HepG2 (cell line): Measurements from ENCODE around the gene TMEM134. TPM values are rescaled to one million over a fixed set of nuclear protein-coding genes. Genes with fewer than 3 reads are reported as not detected.

Experiments used
- AGO2 ChIP-seq: fragments of 200-400 bp; formaldehyde crosslinking; optimal IDR thresholded peaks from 2 replicates; pipeline ENCODE3; 2017; ENCODE audit warnings: mild to moderate bottlenecking, low read depth, low read length, moderate library complexity
- FOXP1 ChIP-seq, 2 experiments: fragments of 450-650 bp in 1 of 2; IDR thresholded peaks; 2 replicates each; pipeline ENCODE4 v1.6.1; 2017 to 2018; ENCODE audit warnings: antibody characterized with exemption in 1 of 2
- HES4 ChIP-seq: sonication (generic); formaldehyde crosslinking; IDR thresholded peaks from 2 replicates; pipeline ENCODE4 v1.9.0; 2021; ENCODE audit warnings: mild to moderate bottlenecking, missing genetic modification reagents, borderline replicate concordance
- KLF12 ChIP-seq: sonication (generic); formaldehyde crosslinking; IDR thresholded peaks from 2 replicates; pipeline ENCODE4 v1.4.0; 2020; ENCODE audit warnings: missing genetic modification reagents, borderline replicate concordance
- KMT2B ChIP-seq: IDR thresholded peaks from 2 replicates; pipeline ENCODE4 v1.6.1; 2016; ENCODE audit warnings: missing genetic modification reagents, missing compliant biosample characterization
- NFIB ChIP-seq: sonication (generic); formaldehyde crosslinking; IDR thresholded peaks from 2 replicates; pipeline ENCODE4 v1.9.0; 2021; ENCODE audit warnings: missing genetic modification reagents, mild to moderate bottlenecking, borderline replicate concordance
- RFXAP ChIP-seq: sonication (generic); formaldehyde crosslinking; IDR thresholded peaks from 2 replicates; pipeline ENCODE4 v1.4.0; 2020; ENCODE audit warnings: missing genetic modification reagents, borderline replicate concordance
- RXRA ChIP-seq: sonication (generic); formaldehyde crosslinking; IDR thresholded peaks from 2 replicates; pipeline ENCODE4 v1.5.1; 2020; ENCODE audit warnings: missing genetic modification reagents
- RXRB ChIP-seq: IDR thresholded peaks from 2 replicates; pipeline ENCODE4 v1.6.1; 2016; ENCODE audit warnings: borderline replicate concordance, missing genetic modification reagents, missing compliant biosample characterization
- SATB2 ChIP-seq: sonication (generic); formaldehyde crosslinking; IDR thresholded peaks from 2 replicates; pipeline ENCODE4 v1.5.0; 2020; ENCODE audit warnings: missing genetic modification reagents
- SOX13 ChIP-seq, 3 experiments: fragments of 450-650 bp in 1 of 3; sonication (generic) in 1 of 3; formaldehyde crosslinking in 1 of 3; IDR thresholded peaks in 2 of 3; conservative IDR thresholded peaks in 1 of 3; 2 replicates each; pipeline versions ENCODE4 v1.5.0 to v1.6.1; 2016 to 2020; ENCODE audit warnings: antibody characterized with exemption in 1 of 3, mild to moderate bottlenecking in 1 of 3, missing compliant biosample characterization in 1 of 3, missing genetic modification reagents in 1 of 3, moderate library complexity in 1 of 3
- SPEN ChIP-seq: sonication (generic); formaldehyde crosslinking; IDR thresholded peaks from 2 replicates; pipeline ENCODE4 v1.5.1; 2020; ENCODE audit warnings: low read depth, mild to moderate bottlenecking, missing genetic modification reagents
- USF2 ChIP-seq, 2 experiments: sonication (generic) in 1 of 2; formaldehyde crosslinking in 1 of 2; IDR thresholded peaks; 2 replicates each; pipeline versions ENCODE4 v1.5.1 to v1.6.1; 2011 to 2020; ENCODE audit warnings: borderline replicate concordance in 1 of 2, low read depth in 1 of 2, low read length in 1 of 2, mild to moderate bottlenecking in 1 of 2, missing genetic modification reagents in 1 of 2, moderate library complexity in 1 of 2
- XRCC5 ChIP-seq: fragments of 200-400 bp; formaldehyde crosslinking; optimal IDR thresholded peaks from 2 replicates; pipeline ENCODE3; 2017; ENCODE audit warnings: mild to moderate bottlenecking, low read length
- ZBTB8A ChIP-seq: sonication (generic); formaldehyde crosslinking; IDR thresholded peaks from 2 replicates; pipeline ENCODE4 v1.4.0; 2020; ENCODE audit warnings: mild to moderate bottlenecking, low read depth, missing genetic modification reagents, borderline replicate concordance
- ZFP36 ChIP-seq: fragments of 150-350 bp; IDR thresholded peaks from 2 replicates; pipeline ENCODE4 v1.6.1; 2018; ENCODE audit warnings: borderline replicate concordance, low read length, low read depth; ENCODE audit not compliant: partially characterized antibody
- ZFP37 ChIP-seq: sonication (generic); formaldehyde crosslinking; IDR thresholded peaks from 2 replicates; pipeline ENCODE4 v1.4.0; 2020; ENCODE audit warnings: missing genetic modification reagents, borderline replicate concordance
- ZFP82 ChIP-seq: sonication (generic); formaldehyde crosslinking; IDR thresholded peaks from 2 replicates; pipeline ENCODE4 v1.5.1; 2020; ENCODE audit warnings: mild to moderate bottlenecking, missing genetic modification reagents, borderline replicate concordance
- ZFP90 ChIP-seq: sonication (generic); formaldehyde crosslinking; IDR thresholded peaks from 2 replicates; pipeline ENCODE4 v1.8.0; 2022; ENCODE audit warnings: missing genetic modification reagents, mild to moderate bottlenecking, inconsistent platforms, borderline replicate concordance
- ZNF18 ChIP-seq: sonication (generic); formaldehyde crosslinking; IDR thresholded peaks from 2 replicates; pipeline ENCODE4 v1.8.0; 2022; ENCODE audit warnings: mild to moderate bottlenecking, missing genetic modification reagents; ENCODE audit not compliant: insufficient replicate concordance
- ZNF224 ChIP-seq: sonication (generic); formaldehyde crosslinking; IDR thresholded peaks from 2 replicates; pipeline ENCODE4 v1.5.0; 2020; ENCODE audit warnings: mild to moderate bottlenecking, missing genetic modification reagents
- ZNF30 ChIP-seq: sonication (generic); formaldehyde crosslinking; IDR thresholded peaks from 2 replicates; pipeline ENCODE4 v1.5.0; 2020; ENCODE audit warnings: mild to moderate bottlenecking, missing genetic modification reagents
- ZNF431 ChIP-seq: sonication (generic); formaldehyde crosslinking; IDR thresholded peaks from 2 replicates; pipeline ENCODE4 v1.9.0; 2022; ENCODE audit warnings: missing genetic modification reagents, low read depth, mild to moderate bottlenecking, borderline replicate concordance
- ZNF772 ChIP-seq: sonication (generic); formaldehyde crosslinking; IDR thresholded peaks from 2 replicates; pipeline ENCODE4 v1.5.0; 2020; ENCODE audit warnings: mild to moderate bottlenecking, missing genetic modification reagents
- polyA plus RNA-seq, 8 experiments: library from polyadenylated mRNA; depleted of rRNA in 3 of 8; stranded (reverse) in 7 of 8; unstranded in 1 of 8; fragments of >200 nt; fragmentation: Illumina TruSeq in 4 of 8; extraction: Trizol in 4 of 8; gene quantifications; 2 replicates each; pipeline versions ENCODE4 v1.2.1 to v1.2.3, GENCODE V29; 2011 to 2016; ENCODE audit warnings: low read depth in 4 of 8, missing spikeins in 1 of 8, mixed read lengths in 1 of 8; ENCODE audit not compliant: insufficient read depth in 1 of 8
- total RNA-seq, 5 experiments: library from RNA; depleted of rRNA; stranded (reverse); fragments of >200 nt; fragmentation: Illumina TruSeq; extraction: Trizol; gene quantifications; 2 replicates each; pipeline ENCODE4 v1.2.3, GENCODE V29; 2016; ENCODE audit warnings: low read depth in 1 of 5

TMEM134 gene
- total and polyA plus RNA-seq, 2 of the 13 experiments (the other 11 are each of a cell fraction or from before 2014, with no cell fraction given) = 6.9 to 26.9 TPM

- TF ChIP-seq ZNF30 (CRISPR knock-in tag) (no peak), HES4 (no peak), KLF12 (peak; percentile 74; the same call in 1 of the 2 replicates), SOX13 (IDR thresholded peaks at IDR 0.05) (no peak), SOX13 (CRISPR knock-in tag; conservative IDR thresholded peaks at IDR 0.05 in 1 of 2, IDR thresholded peaks at IDR 0.05 in 1 of 2) (no peak), AGO2 (peak; percentile 52), ZNF18 (CRISPR knock-in tag) (no peak), ZNF431 (CRISPR knock-in tag) (peak; percentile 69; the same call in 1 of the 2 replicates), RXRA (no peak; the same call in 1 of the 2 replicates), ZNF224 (CRISPR knock-in tag) (no peak), SATB2 (0 out of 2 replicates have a peak, but pooled peaks have one; percentile 31), ZFP82 (CRISPR knock-in tag) (no peak), USF2 (IDR thresholded peaks at IDR 0.05; ENCODE audit: low read depth, low read length) (no peak), USF2 (CRISPR knock-in tag; IDR thresholded peaks at IDR 0.05; ENCODE audit: borderline replicate concordance) (no peak), ZNF772 (CRISPR knock-in tag) (no peak; the same call in 1 of the 2 replicates), XRCC5 (peak; percentile 95), RXRB (CRISPR knock-in tag) (0 out of 2 replicates have a peak, but pooled peaks have one; percentile 30), FOXP1 (IDR thresholded peaks at IDR 0.05) (no peak), FOXP1 (CRISPR knock-in tag; IDR thresholded peaks at IDR 0.05) (no peak), ZBTB8A (CRISPR knock-in tag) (no peak), KMT2B (CRISPR knock-in tag) (no peak), RFXAP (0 out of 2 replicates have a peak, but pooled peaks have one; percentile 41), ZFP90 (CRISPR knock-in tag) (peak; percentile 76), ZFP37 (CRISPR knock-in tag) (peak; percentile 73; the same call in 1 of the 2 replicates), SPEN (peak; percentile 58; the same call in 1 of the 2 replicates), ZFP36 (no peak), NFIB (no peak)
These were observed at the start of gene TMEM134 (continued) for GRCh38 chr11:67468759-67469507.
